SK-N-SH treated with all-trans-retinoic acid at 6 μM for 48 hours (cell line): Measurements from ENCODE around the gene KIF6.

Experiments
- ARNTL ChIP-seq: fragments of 450-650 bp; formaldehyde crosslinking; IDR thresholded peaks from 2 replicates; pipeline ENCODE4 v1.5.0; 2020; ENCODE audit warnings: low read depth, mild to moderate bottlenecking, moderate library complexity, borderline replicate concordance
- BACH2 ChIP-seq: fragments of 250-450 bp; sonication (Bioruptor Pico); IDR thresholded peaks from 2 replicates; pipeline ENCODE4 v1.9.0; 2021; ENCODE audit warnings: mild to moderate bottlenecking, borderline replicate concordance
- GLIS3 ChIP-seq: fragments of 250-450 bp; sonication (Bioruptor Pico); IDR thresholded peaks from 2 replicates; pipeline ENCODE4 v1.5.0; 2020; ENCODE audit warnings: mild to moderate bottlenecking, moderate library complexity
- RARB ChIP-seq: fragments of 250-450 bp; sonication (Bioruptor Pico); IDR thresholded peaks from 2 replicates; pipeline ENCODE4 v1.8.0; 2021; ENCODE audit warnings: mild to moderate bottlenecking, moderate library complexity
- SNAI2 ChIP-seq: fragments of 250-450 bp; sonication (Bioruptor Pico); IDR thresholded peaks from 2 replicates; pipeline ENCODE4 v1.5.0; 2020; ENCODE audit warnings: mild to moderate bottlenecking, moderate library complexity
- TCF4 ChIP-seq: fragments of 250-450 bp; sonication (Bioruptor Pico); IDR thresholded peaks from 2 replicates; pipeline ENCODE4 v1.8.0; 2021; ENCODE audit warnings: mild to moderate bottlenecking, moderate library complexity, borderline replicate concordance
- ZFP30 ChIP-seq: fragments of 450-650 bp; formaldehyde crosslinking; IDR thresholded peaks from 2 replicates; pipeline ENCODE4 v1.5.0; 2022; ENCODE audit warnings: mild to moderate bottlenecking, moderate library complexity
- ZNF565 ChIP-seq: fragments of 450-650 bp; formaldehyde crosslinking; conservative IDR thresholded peaks from 2 replicates; pipeline ENCODE4 v1.5.0; 2020; ENCODE audit warnings: low read depth, mild to moderate bottlenecking, moderate library complexity
- ZNF8 ChIP-seq: fragments of 450-650 bp; formaldehyde crosslinking; IDR thresholded peaks from 2 replicates; pipeline ENCODE4 v1.5.0; 2020; ENCODE audit warnings: mild to moderate bottlenecking, moderate library complexity
- TF ChIP-seq, protein P1 (sequence below): fragments of 250-450 bp; sonication (Bioruptor Pico); IDR thresholded peaks from 2 replicates; pipeline ENCODE4 v1.5.0; 2020; ENCODE audit warnings: mild to moderate bottlenecking, moderate library complexity
- TF ChIP-seq, protein P2 (sequence below): fragments of 250-450 bp; sonication (Bioruptor Pico); IDR thresholded peaks from 2 replicates; pipeline ENCODE4 v1.8.0; 2020; ENCODE audit warnings: mild to moderate bottlenecking, moderate library complexity, borderline replicate concordance

DNA sequence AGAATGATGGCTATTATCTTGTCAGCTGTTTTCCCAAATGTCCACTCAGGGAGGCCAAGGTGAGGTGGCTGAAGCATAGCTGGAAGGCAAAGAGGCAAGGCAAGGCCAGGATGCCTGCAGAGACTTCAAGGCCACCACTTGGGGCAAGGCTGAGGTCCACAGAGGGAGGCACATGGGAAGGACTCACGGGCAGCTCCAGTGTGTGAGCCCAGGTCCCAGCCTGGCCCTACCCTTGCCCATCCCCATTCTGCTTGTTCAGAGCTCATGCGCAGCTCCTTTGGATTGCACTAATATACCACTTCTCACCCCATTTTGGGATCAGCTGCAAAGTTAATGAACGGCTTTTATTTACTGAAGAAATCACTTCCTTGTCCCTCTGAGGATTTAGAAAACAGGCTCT is 291.6 kb downstream of the KIF6 start:
- TF ChIP-seq, protein P1, sequence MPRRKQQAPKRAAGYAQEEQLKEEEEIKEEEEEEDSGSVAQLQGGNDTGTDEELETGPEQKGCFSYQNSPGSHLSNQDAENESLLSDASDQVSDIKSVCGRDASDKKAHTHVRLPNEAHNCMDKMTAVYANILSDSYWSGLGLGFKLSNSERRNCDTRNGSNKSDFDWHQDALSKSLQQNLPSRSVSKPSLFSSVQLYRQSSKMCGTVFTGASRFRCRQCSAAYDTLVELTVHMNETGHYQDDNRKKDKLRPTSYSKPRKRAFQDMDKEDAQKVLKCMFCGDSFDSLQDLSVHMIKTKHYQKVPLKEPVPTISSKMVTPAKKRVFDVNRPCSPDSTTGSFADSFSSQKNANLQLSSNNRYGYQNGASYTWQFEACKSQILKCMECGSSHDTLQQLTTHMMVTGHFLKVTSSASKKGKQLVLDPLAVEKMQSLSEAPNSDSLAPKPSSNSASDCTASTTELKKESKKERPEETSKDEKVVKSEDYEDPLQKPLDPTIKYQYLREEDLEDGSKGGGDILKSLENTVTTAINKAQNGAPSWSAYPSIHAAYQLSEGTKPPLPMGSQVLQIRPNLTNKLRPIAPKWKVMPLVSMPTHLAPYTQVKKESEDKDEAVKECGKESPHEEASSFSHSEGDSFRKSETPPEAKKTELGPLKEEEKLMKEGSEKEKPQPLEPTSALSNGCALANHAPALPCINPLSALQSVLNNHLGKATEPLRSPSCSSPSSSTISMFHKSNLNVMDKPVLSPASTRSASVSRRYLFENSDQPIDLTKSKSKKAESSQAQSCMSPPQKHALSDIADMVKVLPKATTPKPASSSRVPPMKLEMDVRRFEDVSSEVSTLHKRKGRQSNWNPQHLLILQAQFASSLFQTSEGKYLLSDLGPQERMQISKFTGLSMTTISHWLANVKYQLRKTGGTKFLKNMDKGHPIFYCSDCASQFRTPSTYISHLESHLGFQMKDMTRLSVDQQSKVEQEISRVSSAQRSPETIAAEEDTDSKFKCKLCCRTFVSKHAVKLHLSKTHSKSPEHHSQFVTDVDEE = no peak
- TF ChIP-seq ZNF565 (CRISPR knock-in tag) = no peak
- TF ChIP-seq, protein P2, sequence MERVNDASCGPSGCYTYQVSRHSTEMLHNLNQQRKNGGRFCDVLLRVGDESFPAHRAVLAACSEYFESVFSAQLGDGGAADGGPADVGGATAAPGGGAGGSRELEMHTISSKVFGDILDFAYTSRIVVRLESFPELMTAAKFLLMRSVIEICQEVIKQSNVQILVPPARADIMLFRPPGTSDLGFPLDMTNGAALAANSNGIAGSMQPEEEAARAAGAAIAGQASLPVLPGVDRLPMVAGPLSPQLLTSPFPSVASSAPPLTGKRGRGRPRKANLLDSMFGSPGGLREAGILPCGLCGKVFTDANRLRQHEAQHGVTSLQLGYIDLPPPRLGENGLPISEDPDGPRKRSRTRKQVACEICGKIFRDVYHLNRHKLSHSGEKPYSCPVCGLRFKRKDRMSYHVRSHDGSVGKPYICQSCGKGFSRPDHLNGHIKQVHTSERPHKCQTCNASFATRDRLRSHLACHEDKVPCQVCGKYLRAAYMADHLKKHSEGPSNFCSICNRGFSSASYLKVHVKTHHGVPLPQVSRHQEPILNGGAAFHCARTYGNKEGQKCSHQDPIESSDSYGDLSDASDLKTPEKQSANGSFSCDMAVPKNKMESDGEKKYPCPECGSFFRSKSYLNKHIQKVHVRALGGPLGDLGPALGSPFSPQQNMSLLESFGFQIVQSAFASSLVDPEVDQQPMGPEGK (CRISPR knock-in tag) = no peak
- TF ChIP-seq GLIS3 (CRISPR knock-in tag) = no peak
- TF ChIP-seq ZNF8 (CRISPR knock-in tag) = no peak
- TF ChIP-seq TCF4 = no peak
- TF ChIP-seq SNAI2 (CRISPR knock-in tag) = no peak
- TF ChIP-seq BACH2 (CRISPR knock-in tag) = no peak
- TF ChIP-seq RARB (CRISPR knock-in tag) = no peak
- TF ChIP-seq ZFP30 (CRISPR knock-in tag) = no peak
- no peak for TF ChIP-seq ARNTL (CRISPR knock-in tag)
